Measurements from ENCODE around the gene NOTUM.
"Not testable (repeated sequence)": the region's sequence is repeated elsewhere in the genome, so short reads cannot be mapped to it uniquely, and the experiment has no call there.

NOTUM gene

GRCh38 chr17:81996232-81996756 is 35.3 kb upstream of the NOTUM start:
- no peak for DNase-seq

GRCh38 chr17:81995463-81996231 is 34.7 kb upstream of the NOTUM start:
- DNase-seq = no peak

DNA sequence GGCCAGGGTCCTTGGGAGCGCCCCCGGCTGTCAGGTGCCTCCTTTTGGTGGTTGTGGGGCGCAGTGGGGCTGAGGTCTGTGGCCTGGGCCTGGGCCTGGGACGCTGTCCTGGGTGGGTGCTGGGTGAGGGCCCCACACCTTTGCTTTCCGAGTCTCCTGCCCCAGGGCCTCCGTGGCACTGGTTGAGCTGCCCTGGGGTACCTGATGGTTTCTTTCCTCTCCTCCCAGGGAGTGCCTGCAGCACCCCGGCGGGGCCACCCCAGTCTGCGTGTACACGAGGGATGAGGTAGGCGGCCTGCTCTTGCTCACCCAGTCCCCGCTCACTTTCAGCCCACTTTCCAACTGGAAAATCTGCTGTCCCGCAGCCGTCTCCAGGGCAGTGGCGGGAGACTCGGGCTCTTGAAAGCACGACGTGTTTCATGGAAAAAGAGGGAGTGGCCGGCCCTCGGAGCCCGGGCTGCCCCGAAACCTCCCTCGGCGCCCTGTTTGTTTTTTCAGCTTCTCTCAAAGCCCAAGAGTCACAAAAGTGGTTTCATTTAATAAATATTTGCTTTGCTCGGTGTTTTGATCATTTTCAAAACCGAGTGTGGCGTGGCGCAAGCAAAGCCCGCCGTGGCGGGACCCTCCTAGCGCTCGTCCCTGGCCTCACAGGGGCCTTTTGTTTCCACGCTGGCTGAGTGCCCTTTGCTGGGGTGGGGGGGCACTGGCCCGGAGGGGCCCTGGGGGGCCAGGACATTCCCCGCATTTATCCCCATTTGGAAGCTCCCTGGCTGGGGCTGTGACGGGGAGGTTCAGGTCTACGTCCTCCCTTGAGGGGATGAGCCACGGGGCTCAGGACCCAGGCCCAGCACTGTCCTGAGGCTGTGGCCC is 33.8 kb upstream of the NOTUM start:
- no peak for DNase-seq

DNA sequence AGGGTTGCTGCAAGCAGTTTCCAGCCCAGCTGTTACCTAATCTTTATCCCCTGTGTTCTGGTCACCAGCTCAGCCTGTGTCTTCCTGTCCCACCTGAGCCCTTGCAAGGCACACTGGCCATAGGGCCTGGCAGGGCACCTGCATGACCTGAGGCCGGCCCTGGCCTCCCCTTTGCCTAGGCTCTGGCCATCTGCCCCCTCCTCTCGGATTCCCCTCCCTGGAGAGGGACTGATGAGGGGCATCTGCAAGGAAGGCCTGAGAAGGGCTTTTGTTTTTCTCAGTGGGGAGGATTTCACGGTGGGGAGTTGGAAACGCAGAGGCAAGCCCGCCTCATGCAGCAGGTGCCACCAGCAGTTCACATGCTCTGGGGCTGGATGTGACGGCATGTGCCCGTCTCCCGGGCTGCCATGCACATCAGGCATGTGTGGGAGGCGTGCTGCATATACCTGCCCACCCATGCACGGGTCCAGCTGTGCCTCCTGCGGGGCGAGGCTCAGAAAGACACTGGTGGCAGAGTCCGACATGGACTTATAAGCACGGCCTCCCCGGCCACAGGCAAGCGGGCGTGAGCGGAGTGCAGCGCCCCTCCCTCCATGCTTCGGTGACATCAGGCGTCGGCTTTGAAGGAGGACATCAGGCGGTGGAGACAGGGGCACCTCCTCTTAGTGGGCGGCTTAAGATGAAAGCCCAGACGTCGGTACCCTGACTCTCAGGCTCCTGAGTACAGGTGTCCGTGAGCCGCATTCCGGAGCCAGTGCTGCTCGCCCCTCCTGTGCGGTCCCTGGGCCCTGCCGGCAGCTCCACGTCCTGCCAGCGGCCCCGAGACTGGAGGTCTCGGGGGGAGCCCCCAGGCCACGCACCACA is 33.0 kb upstream of the NOTUM start:
- no peak for DNase-seq

- DNase-seq = no peak
Observed at GRCh38 chr17:81992306-81993102, 31.5 kb upstream of the NOTUM start.

DNA sequence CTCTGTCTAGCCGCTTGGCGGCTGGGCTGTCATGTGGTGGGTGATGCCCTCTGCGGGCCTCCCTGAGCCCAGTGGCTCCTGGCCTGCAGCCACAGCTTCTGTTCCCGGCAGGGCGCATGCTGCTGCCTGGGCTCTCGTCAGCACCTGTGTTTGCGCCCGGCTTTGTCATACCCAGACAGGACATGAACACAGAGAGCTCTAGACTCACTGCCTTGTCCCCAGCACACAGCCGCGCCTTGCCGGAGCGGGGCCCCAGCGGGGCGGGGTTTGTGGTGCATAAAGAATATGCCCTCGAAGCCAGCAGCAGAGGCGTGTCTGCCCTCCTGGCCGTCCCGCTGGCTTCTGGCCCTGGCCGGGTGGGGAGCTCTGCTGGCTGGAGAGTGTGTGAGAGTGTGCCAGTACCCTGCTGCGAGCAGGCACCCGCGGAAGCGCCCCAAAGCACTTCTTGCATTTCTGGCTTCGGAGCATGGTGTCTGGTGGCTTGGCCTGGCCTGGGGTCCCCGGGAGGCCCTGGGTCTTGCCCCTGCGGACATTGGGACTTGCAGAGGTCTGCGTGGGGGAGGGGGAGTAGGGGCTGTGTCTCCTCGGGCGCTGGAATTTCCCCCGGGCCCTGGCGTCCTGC is 30.8 kb upstream of the NOTUM start:
- DNase-seq = no peak

- DNase-seq = no peak
Observed at GRCh38 chr17:81990836-81991683, 30.1 kb upstream of the NOTUM start.

GRCh38 chr17:81987161-81987770 is 26.3 kb upstream of the NOTUM start:
- DNase-seq = no peak

GRCh38 chr17:81986606-81987005 is 25.6 kb upstream of the NOTUM start:
- no peak for DNase-seq

- DNase-seq = no peak
Observed at GRCh38 chr17:81984773-81985410, 23.9 kb upstream of the NOTUM start.

DNA sequence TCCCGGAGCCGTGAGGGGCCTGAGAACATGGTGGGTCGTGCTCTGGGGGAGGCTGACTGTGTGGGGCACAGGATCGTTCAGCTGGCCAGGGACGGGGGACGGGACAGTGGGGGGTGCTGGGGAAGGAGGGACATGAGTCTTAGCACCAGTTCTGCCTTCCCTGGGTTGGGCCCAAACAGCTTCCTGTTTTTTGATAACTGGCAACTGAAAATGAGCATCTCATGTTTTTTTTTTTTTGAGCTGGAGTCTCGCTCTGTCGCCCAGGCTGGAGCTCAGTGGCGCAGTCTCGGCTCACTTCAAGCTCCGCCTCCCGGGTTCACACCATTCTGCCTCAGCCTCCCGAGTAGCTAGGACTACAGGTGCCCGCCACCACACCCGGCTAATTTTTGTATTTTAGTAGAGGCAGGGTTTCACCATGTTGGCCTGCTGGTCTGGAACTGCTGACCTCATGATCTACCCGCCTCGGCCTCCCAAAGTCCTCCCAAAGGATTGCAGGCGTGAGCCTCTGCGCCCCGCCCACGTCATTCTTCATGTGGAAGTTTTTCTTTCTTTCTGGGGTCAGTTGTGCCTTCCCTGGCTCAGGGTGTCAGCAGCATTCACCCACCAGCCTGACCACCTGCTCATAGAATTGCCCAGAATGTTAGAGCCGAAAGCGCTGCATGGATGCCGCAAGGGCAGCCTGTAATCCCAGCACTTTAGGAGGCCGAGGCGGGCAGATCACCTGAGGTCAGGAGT is 22.8 kb upstream of the NOTUM start:
- DNase-seq = no peak

DNA sequence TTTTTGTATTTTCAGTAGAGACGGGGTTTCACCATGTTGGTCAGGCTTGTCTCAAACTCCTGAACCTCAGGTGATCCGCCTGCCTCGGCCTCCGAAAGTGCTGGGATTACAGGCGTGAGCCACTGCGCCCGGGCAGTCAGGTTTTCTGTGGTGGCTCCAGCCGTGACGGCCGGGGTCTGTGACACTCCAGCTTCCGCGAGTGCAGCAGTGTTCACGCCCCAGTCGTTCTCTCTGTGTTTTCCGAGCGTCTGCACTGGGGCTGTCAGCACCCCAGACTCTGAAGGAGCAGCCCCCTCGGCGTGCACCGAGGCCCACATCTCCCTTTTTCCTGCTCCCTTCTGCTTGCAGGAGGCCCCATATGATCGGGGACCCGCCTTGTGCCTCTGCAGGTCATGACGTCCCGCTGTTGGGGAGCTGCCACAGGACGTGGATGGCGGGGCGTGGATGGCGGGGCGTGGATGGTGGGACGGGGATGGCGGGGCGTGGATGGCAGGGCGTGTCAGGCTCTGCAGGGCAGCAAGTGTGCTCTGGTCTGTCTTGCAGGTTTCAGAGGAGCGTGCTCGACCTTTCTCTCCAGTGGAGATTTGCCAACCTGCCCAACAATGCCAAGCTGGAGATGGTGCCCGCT is 22.1 kb upstream of the NOTUM start:
- DNase-seq = no peak

DNA sequence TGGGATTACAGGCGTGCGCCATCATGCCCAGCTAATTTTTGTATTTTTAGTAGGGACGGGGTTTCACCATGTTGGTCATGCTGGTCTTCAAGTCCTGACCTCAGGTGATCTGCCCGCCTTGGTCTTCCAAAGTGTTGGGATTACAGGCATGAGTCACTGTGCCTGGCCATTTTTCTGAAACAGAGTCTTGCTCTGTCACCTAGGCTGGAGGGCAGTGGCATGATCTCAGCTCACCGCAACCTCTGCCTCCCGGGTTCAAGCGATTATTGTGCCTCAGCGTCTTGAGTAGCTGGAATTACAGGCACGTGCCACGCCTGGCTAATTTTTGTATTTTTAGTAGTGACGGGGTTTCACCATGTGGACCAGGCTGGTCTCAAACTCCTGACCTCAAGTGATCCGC is 20.5 kb upstream of the NOTUM start:
- not testable (repeated sequence) for DNase-seq

- peak; percentile 15 for DNase-seq
Observed at GRCh38 chr17:81980707-81981343, 19.8 kb upstream of the NOTUM start.

DNA sequence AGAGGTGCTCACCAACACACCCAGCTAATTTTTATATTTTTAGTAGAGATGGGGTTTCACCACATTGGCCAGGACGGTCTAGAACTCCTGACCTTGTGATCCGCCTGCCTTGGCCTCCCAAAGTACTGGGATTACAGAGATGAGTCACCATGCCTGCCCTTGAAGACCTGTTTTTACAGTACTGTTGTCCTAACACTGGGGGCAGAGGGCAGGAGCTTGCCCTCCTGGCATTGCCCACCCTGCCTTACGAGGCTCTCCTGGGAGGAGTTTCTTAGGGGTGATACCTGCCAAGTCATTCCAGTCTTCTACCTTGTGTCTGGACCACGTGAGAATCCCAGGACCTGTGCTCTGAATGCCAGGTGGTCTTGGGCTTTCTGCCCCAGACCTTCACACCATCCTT is 19.1 kb upstream of the NOTUM start:
- DNase-seq = no peak

GRCh38 chr17:81978524-81979298 is 17.7 kb upstream of the NOTUM start:
- DNase-seq = no peak

DNA sequence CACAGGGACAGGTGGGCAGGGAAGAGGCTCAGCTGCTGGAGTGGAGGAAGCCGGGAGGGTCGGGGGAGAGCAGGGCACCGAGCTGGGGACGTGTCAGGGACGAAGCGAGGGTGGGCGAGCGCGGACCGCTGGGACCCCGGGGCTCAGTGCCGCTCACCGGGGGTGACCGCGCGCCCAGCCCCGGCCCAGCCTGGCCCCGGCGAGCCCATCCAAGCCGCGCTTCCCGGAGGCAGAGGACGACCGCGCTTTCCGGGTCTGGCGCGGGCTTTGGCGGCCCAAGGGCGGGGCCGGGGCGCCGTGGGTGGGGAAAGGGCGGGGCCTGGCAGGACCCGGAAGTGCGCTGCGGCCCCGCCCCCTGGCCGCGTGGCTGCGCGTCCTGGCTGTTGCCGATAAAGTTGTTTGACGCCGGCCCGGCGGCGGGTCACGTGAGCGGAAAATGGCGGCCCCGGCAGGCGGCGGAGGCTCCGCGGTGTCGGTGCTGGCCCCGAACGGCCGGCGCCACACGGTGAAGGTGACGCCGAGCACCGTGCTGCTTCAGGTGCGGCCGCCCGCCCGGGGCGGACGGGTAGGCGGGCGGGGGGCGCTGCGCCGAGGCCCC is 16.3 kb upstream of the NOTUM start, which contains the start of gene ASPSCR1:
Gene ASPSCR1 (plus strand): TSS at position 419 of the 598 bp plus-strand sequence. CDS start 18 bp downstream, at position 437.
- DNase-seq = peak; percentile 93

Measured in activated CD4-positive, alpha-beta T cell treated with anti-CD3 and anti-CD28 coated beads, Interleukin-2, amount 50 U/mL, for 16 hours (primary cell).